HG03060 (cell line): ENCODE measurements around the gene NHERF2.

ENCODE experiments used
- ATAC-seq: cut with Tn5 transposase; IDR thresholded peaks from one replicate; pipeline ENCODE4 v1.9.1; 2021; ENCODE audit warnings: low read depth, moderate number of reproducible peaks; ENCODE audit not compliant: unreplicated experiment

Gene NHERF2

GRCh38 chr16:2056681-2057407 is 30.1 kb downstream of the NHERF2 start:
- ATAC-seq = no peak

- no peak for ATAC-seq
These were observed 30.7 kb downstream of the NHERF2 start for GRCh38 chr16:2057438-2057837.

GRCh38 chr16:2058420-2058819 is 31.7 kb downstream of the NHERF2 start:
- ATAC-seq = no peak

DNA sequence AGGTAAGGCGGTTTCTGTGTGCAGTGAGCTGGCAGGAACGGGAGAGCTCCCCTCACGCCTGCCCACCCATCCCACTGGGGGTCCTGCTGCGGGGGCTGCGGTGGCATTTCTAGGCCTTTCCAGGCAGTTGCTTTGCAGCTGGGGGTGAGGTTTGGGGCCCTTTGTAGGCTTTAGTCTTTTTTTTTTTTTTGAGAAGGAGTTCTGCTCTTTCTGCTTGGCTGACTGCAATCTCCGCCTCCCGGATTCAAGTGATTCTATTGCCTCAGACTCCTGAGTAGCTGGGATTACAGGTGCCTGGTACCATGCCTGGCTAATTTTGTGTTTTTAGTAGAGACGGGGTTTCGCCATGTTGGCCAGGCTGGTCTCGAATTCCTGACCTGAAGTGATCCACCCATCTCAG is 32.2 kb downstream of the NHERF2 start:
- no peak for ATAC-seq

DNA sequence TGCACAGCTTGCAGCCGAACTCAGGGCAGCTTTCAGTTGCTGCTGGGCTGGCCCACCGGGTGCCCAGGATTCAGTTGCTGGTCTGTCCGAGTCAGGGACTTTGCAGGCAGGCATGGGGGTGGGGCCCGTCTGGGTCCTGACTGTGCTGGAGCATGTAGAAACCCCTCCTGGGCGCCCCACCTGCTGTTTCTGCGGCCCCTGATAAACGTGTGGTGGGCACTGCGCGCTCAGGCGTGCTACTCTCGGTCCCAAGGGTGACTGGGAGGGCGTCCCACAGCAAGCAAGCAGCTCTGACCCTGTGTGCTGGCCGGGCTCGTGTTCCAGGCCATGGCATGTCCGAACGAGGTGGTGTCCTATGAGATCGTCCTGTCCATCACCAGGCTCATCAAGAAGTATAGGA is 33.6 kb downstream of the NHERF2 start:
- ATAC-seq = no peak

- ATAC-seq = no peak
These were observed 34.3 kb downstream of the NHERF2 start for GRCh38 chr16:2061023-2061422.

- ATAC-seq = no peak
These were observed 34.8 kb downstream of the NHERF2 start for GRCh38 chr16:2061526-2061925.

DNA sequence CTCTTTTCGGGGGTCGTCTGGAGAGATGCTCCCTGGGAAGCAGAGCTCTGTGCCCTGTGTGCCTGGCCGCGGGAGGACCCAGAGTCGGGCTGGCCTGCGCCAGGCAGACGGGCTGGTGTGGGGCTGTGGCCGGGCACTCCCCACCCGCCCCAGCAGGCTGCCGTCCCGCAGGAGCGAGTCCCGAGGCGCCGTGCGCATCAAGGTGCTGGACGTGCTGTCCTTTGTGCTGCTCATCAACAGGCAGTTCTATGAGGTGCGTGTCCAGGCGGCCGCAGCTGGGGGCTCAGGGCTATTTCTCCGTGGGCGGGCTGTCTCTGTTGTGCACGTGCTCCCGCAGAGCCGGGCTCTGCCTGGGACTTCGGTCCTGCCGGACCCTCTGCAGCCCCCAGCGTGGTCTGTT is 36.1 kb downstream of the NHERF2 start:
- no peak for ATAC-seq

DNA sequence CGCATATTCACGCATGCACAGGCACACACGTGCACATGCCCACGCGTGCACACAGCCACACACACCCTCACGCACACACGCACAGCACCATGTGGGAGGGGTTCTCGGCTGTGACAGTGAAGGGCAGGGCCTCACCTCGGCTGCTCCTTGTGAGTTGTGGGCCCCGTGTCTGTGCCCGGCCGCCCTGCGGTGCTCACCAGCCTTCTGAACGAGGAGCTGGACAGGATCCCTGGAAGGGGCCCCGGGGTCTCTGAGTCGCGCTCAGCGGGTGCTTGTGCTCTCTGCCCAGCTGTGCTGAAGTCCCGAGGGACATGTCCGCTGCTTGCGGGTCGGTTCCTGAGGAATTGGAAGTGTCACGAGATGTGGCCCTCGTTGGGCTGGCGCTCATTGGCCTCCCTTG is 37.2 kb downstream of the NHERF2 start:
- no peak for ATAC-seq

GRCh38 chr16:2064368-2064945 is 37.8 kb downstream of the NHERF2 start:
- no peak for ATAC-seq

DNA sequence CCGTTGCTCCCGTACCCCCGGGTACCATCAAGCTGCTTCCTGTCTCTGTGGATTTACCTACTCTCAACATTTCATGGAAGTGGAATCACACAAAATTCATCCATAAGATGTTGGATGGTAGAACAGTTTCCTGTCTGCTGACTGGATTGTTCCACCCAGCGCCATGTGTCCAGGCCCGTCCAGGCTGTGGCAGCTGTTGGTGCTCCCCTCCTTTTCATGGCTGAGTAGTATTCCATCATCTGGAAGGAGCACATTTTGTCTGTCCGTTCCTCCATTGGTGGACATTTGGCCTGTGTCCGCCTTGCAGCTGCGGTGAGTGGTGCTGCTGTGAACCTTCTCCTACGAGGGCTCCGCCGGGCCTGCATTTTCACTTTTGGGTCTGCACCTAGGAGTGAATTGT is 39.4 kb downstream of the NHERF2 start:
- ATAC-seq = no peak

DNA sequence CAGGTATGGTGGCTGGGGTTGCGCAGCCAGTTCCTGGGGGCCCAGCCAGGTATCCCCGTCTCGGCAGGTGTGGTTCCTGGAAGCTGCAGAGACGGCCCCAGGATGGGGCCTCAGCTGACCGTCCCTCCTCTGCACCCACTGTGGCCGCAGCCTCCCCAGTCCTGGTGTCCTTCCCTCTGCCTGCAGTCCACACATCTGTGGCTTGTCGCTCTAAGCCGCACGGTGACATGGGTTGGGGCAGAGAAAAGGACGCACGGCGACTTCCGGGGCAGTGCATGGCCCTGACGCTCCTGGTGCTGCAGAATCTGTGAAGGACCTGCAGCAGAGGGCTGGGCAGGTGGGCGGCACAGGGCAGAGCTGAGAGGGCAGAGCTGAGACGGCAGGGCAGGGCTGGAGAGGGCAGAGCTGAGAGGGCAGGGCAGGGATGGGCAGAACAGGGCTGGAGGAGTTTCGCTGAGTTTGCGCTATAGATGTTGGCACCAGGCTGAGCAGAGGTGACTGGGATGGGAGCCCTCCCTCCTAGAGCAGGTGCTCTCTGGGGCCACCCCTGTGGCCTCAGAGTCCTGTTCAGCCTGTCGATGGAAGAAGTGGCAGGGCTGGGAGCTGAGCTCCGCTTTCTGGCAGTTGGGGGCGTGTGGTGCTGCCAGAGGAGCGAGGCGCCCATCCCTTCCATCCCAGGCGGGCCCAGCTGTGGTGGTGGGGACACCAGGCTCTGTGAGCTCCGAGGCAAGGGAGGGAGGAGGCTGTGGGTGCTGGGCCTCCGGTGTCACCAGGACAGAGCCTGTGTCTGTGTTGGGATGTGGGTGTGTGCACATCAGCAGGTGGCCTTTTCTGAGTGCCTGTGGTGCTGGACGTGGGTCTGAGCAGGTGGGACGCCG is 44.1 kb downstream of the NHERF2 start:
- no peak for ATAC-seq

GRCh38 chr16:2071454-2072202 is 44.9 kb downstream of the NHERF2 start:
- no peak for ATAC-seq

GRCh38 chr16:2072926-2073325 is 46.2 kb downstream of the NHERF2 start:
- ATAC-seq = no peak

DNA sequence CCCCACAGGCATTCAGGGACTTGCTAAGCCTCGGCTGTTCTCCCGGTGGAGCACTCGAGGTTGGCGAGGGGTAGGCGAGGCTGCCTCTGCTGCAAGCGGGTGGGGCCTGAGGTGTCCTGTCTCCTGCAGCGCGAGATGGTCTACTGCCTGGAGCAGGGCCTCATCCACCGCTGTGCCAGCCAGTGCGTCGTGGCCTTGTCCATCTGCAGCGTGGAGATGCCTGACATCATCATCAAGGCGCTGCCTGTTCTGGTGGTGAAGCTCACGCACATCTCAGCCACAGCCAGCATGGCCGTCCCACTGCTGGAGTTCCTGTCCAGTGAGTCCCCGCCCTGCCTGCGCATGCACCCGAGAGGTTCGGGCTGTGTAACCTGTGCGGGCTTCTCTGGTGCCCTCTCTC is 47.4 kb downstream of the NHERF2 start:
- no peak for ATAC-seq

DNA sequence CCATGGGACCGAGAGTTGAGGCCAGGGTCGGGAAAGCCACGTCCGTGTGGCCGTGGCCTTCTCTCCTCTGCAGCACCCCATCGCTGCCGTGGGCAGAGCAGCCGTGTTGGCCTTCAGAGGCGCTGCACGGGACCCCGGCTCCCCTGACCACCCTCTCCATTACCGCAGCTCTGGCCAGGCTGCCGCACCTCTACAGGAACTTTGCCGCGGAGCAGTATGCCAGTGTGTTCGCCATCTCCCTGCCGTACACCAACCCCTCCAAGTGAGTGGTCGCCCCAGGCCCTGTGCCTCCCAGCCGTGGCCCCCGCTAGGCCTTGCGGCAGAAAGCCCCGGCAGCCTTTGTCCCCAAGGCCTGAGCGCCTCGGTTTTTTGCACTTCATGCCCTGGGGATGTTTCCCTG is 48.9 kb downstream of the NHERF2 start:
- no peak for ATAC-seq

GRCh38 chr16:2076072-2076865 is 49.6 kb downstream of the NHERF2 start:
- ATAC-seq = no peak

DNA sequence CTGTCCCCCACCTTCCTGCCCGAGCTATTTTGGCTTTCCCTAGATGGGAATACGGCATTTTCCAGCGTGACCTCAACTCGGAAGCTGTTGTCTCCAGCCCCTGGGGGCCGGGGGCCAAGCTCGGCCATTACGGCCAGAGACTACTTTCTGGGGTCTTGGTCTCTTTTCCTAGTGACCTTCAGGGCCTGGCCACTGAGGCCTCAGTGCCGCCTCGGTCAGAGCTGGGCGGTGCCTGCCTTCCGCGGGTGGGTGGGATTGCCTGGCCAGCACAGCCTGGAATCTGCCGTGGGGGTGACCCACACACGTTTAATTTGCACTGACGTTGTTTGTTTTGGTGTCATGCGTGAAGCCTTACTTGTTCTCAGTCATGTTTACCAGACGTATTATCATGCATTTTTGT is 50.3 kb downstream of the NHERF2 start:
- no peak for ATAC-seq

DNA sequence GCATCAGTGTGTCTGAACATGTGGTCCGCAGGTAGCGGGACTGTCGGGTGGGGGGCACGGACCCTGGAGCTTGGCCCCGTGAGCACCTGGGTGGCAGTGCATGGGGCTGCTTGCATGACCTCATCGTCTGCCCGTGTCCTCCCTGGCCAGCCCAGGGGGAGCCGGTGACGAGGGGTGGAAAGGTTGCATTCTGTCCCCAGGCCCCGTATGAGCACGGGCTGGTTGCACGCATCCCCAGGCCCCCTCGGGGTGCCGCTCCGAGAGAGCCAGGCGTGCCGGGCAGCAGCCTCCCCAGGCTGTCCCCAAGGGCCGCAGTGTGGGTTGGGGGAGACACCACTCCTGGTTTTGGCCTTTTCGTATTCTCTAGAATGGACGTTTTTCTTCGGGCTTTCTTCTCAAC is 51.0 kb downstream of the NHERF2 start:
- no peak for ATAC-seq

- ATAC-seq = no peak
These were observed 51.4 kb downstream of the NHERF2 start for GRCh38 chr16:2078096-2078495.
